Measurements from ENCODE around the gene ZDHHC6. TPM values are rescaled to one million over a fixed set of nuclear protein-coding genes. Genes with fewer than 3 reads are reported as not detected.

The ZDHHC6 gene
- total and polyA plus RNA-seq, 3 experiments from 2014 or later, result 48.3 to 56.4 (median 49.3) TPM

DNA sequence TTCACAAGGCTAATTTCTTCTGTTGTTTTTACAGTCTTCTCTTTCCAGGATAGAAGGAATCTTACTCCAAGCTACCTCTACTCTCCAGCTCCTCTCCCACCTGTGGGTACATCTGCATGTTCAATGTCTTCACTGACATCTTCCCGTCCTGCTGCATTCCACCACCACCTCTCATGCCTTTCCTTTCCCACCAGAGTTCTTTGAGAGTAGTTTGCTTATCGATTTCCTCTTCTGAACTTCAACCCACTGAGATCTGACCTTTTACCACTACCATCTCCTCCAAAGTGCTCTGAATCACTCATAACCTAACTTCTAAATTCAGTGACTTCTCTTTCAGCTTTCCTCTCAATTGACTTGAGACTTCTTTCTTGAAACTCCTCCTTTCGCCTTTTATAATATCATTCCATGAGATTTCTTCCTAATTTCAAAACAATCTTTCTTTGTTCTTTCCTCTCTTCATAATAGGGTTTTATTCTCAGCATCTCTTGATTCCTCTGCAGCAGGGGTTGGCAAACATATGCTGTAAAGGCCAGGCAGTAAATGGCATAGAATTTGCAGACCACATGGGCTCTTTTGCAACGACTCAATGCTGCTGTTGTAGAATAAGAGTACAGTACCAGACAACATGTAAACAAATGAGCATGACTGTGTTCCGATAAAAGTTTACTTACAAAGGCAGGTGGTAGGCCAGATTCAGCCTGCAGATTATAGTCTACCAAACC is 50.7 kb downstream of the ZDHHC6 start:
- peaks cover 33% of the 10 kb centered on the region for H3K36me3 ChIP-seq (ENCODE audit: insufficient read depth, low read length)
- Mint-ChIP-seq H3K36me3 (peaks cover 5 to 27% (median 9%) of the 10 kb centered on the region in 3 donors), H3K4me3 (no peak overlapping the region), H3K27me3 (no peaks in the 10 kb centered on the region), H3K9me3 (no peaks in the 10 kb centered on the region), H3K27ac (no peak overlapping the region), H3K4me1 (peaks cover 17 to 23% (median 18%) of the 10 kb centered on the region in 3 donors)
- H3K4me1 ChIP-seq (ENCODE audit: insufficient read depth, low read length), result no peaks in the 10 kb centered on the region
- POLR2A ChIA-PET, result no interaction called here
- no peak overlapping the region for H3K4me3 ChIP-seq (ENCODE audit: low read length)
- H3K27me3 ChIP-seq (ENCODE audit: insufficient read depth, low read length, poor library complexity, severe bottlenecking), result no peaks in the 10 kb centered on the region
- H3K9me3 ChIP-seq (ENCODE audit: low read length), result no peaks in the 10 kb centered on the region
- DNase-seq, result no peak
- CTCF ChIA-PET, result no interaction called here
- H3K27ac ChIP-seq (ENCODE audit: low read depth, low read length), result no peak overlapping the region

DNA sequence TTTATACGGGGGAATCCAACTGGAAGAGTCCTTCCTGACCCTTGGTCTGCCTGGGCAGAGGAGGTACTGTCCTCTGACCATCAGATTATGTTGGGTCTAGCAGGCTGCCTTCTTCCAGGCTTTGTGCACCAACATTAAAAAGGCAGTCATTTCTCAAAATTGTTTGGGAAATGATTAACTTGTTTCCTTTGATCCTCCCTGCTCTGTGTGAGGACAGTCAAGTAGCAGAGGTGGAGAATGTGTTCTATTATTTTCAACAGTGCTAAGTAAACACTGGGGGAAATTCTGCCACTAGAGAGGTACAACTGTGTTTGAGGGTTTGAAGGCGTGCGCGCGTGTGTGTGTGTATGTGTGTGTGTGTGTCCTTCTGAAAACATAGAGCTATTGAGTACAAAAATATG is 52.2 kb downstream of the ZDHHC6 start:
- Histone ChIP-seq H3K4me3 (ENCODE audit: low read length) (no peak overlapping the region), H3K36me3 (ENCODE audit: insufficient read depth, low read length) (peaks cover 25% of the 10 kb centered on the region), H3K27me3 (ENCODE audit: insufficient read depth, low read length, poor library complexity, severe bottlenecking) (no peaks in the 10 kb centered on the region), H3K9me3 (ENCODE audit: low read length) (no peaks in the 10 kb centered on the region), H3K27ac (ENCODE audit: low read depth, low read length) (no peak overlapping the region), H3K4me1 (ENCODE audit: insufficient read depth, low read length) (peaks cover 12% of the 10 kb centered on the region)
- Mint-ChIP-seq H3K27me3 (no peaks in the 10 kb centered on the region), H3K9me3 (no peaks in the 10 kb centered on the region), H3K4me1 (peaks cover 28 to 34% (median 28%) of the 10 kb centered on the region in 3 donors), H3K27ac (peak overlapping the region in 5 of 8 donors; percentile 43 to 74 (median 59)), H3K36me3 (peaks cover 0 to 15% (median 3%) of the 10 kb centered on the region in 3 donors), H3K4me3 (no peak overlapping the region)
- POLR2A ChIA-PET, result interaction anchor here (0.7 kb wide), 1 partner anchor 19 kb away, joined by 3 read pairs; no protein-coding TSS in a partner anchor
- CTCF ChIA-PET, result interaction anchor here (1.5 kb wide), 1 partner anchor 40 kb away, joined by 3 read pairs; no protein-coding TSS in a partner anchor
- DNase-seq, result no peak

DNA sequence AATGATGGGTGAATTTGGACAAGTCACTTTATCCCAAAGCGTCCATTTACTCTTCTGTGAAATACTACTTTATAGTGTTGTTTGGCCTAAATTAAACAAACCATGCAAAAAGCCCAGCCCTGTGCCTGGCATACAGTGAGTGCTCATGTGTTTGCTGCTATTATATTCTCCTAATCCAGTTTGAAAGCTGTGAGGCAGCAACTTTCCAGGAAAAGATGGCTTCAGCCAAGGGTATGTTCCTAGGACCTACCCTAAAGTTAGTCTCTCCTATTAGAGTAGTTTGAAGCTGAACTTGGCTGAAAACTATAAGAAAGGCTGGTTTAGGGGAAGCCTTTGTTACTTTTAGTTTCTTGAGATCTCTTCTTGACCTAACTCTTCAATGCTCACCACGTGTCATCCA is 52.9 kb downstream of the ZDHHC6 start:
- Mint-ChIP-seq H3K4me3 (no peak overlapping the region), H3K9me3 (no peaks in the 10 kb centered on the region), H3K36me3 (peaks cover 0 to 9% (median 2%) of the 10 kb centered on the region in 3 donors), H3K27ac (peak overlapping the region in 7 of 8 donors; percentile 7 to 74 (median 59)), H3K27me3 (no peaks in the 10 kb centered on the region), H3K4me1 (peaks cover 34 to 41% (median 35%) of the 10 kb centered on the region in 3 donors)
- DNase-seq, result no peak
- Histone ChIP-seq H3K4me3 (ENCODE audit: low read length) (no peak overlapping the region), H3K36me3 (ENCODE audit: insufficient read depth, low read length) (peaks cover 25% of the 10 kb centered on the region), H3K27me3 (ENCODE audit: insufficient read depth, low read length, poor library complexity, severe bottlenecking) (no peaks in the 10 kb centered on the region), H3K9me3 (ENCODE audit: low read length) (no peaks in the 10 kb centered on the region), H3K27ac (ENCODE audit: low read depth, low read length) (no peak overlapping the region), H3K4me1 (ENCODE audit: insufficient read depth, low read length) (peaks cover 18% of the 10 kb centered on the region)
- ChIA-PET CTCF (interaction anchor here (1.5 kb wide), 1 partner anchor 41 kb away, joined by 3 read pairs; no protein-coding TSS in a partner anchor), POLR2A (no interaction called here)

DNA sequence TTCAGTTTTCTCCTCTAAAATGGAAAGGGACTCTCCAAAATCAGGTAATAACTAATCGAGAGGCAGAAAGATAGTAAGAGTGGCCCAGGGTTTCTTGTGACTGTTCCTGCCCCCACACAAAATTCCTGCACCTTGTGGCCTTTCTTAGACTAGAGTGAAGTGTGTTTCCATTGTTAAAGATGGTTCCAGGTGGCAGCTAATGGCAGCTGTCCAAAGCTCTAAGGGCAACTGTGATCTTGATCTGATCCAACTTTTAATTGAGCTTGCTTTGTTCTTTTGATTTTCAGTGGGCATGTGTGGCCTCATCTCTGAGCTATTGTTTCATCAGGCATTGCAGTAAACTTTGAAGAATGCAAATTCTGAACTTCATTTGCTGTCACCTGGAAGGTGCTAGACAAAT is 53.4 kb downstream of the ZDHHC6 start:
- H3K36me3 ChIP-seq (ENCODE audit: insufficient read depth, low read length), result peaks cover 25% of the 10 kb centered on the region
- Mint-ChIP-seq H3K9me3 (no peaks in the 10 kb centered on the region), H3K4me3 (no peak overlapping the region), H3K27me3 (no peaks in the 10 kb centered on the region), H3K4me1 (peaks cover 39 to 46% (median 40%) of the 10 kb centered on the region in 3 donors), H3K27ac (peak overlapping the region in 4 of 8 donors; percentile 6 to 67 (median 54)), H3K36me3 (peaks cover 0 to 4% (median 2%) of the 10 kb centered on the region in 3 donors)
- peaks cover 22% of the 10 kb centered on the region for H3K4me1 ChIP-seq (ENCODE audit: insufficient read depth, low read length)
- POLR2A ChIA-PET, result no interaction called here
- no peak for DNase-seq
- H3K27ac ChIP-seq (ENCODE audit: low read depth, low read length), result no peak overlapping the region
- no peak overlapping the region for H3K4me3 ChIP-seq (ENCODE audit: low read length)
- H3K9me3 ChIP-seq (ENCODE audit: low read length), result no peaks in the 10 kb centered on the region
- CTCF ChIA-PET, result interaction anchor here (1.5 kb wide), 1 partner anchor 42 kb away, joined by 3 read pairs; no protein-coding TSS in a partner anchor
- H3K27me3 ChIP-seq (ENCODE audit: insufficient read depth, low read length, poor library complexity, severe bottlenecking), result no peaks in the 10 kb centered on the region

DNA sequence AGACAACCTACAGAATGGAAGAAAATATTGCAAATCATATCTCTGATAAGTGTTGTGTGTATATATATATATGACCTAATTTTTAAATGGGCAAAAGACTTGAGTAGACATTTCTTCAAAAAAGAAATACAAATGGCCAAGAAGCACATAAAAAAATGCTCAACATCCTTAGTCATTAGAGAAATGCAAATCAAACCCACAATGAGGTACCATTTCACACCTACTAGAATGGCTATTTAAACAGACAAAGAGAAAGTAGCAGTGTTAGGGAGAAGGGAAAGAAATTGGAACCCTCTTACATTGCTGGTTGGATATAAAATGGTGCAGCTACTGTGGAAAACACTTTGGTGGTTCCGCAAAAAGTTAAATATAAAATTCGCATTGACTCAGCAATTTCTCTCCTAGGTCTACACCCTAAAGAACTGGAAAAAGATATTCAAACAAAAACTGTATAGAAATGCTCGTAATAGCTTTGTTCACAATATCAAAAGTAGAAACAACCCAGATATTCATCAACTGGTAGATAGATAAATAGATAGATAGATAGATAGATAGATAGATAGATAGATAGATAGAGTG is 56.5 kb downstream of the ZDHHC6 start:
- ChIA-PET POLR2A (interaction anchor here (1.3 kb wide), 1 partner anchor 15 kb away, joined by 7 read pairs; no protein-coding TSS in a partner anchor), CTCF (interaction anchor here (2.1 kb wide), 1 partner anchor 19 kb away, joined by 7 read pairs; no protein-coding TSS in a partner anchor)
- H3K4me1 ChIP-seq (ENCODE audit: insufficient read depth, low read length), result peaks cover 34% of the 10 kb centered on the region
- H3K27me3 Mint-ChIP-seq, result no peaks in the 10 kb centered on the region
- peaks cover 3% of the 10 kb centered on the region for H3K36me3 ChIP-seq (ENCODE audit: insufficient read depth, low read length)
- peak overlapping the region in 1 of 7 donors; percentile 23 for H3K4me3 Mint-ChIP-seq
- H3K4me3 ChIP-seq (ENCODE audit: low read length), result no peak overlapping the region
- no peaks in the 10 kb centered on the region for H3K9me3 ChIP-seq (ENCODE audit: low read length)
- H3K27ac Mint-ChIP-seq, result peak overlapping the region; percentile 26 to 98 (median 71)
- peaks cover 0 to 9% (median 2%) of the 10 kb centered on the region in 3 donors for H3K36me3 Mint-ChIP-seq
- H3K27me3 ChIP-seq (ENCODE audit: insufficient read depth, low read length, poor library complexity, severe bottlenecking), result no peaks in the 10 kb centered on the region
- no peak overlapping the region for H3K27ac ChIP-seq (ENCODE audit: low read depth, low read length)
- no peaks in the 10 kb centered on the region for H3K9me3 Mint-ChIP-seq
- H3K4me1 Mint-ChIP-seq, result peaks cover 62 to 74% (median 69%) of the 10 kb centered on the region in 3 donors
- DNase-seq, result no peak

DNA sequence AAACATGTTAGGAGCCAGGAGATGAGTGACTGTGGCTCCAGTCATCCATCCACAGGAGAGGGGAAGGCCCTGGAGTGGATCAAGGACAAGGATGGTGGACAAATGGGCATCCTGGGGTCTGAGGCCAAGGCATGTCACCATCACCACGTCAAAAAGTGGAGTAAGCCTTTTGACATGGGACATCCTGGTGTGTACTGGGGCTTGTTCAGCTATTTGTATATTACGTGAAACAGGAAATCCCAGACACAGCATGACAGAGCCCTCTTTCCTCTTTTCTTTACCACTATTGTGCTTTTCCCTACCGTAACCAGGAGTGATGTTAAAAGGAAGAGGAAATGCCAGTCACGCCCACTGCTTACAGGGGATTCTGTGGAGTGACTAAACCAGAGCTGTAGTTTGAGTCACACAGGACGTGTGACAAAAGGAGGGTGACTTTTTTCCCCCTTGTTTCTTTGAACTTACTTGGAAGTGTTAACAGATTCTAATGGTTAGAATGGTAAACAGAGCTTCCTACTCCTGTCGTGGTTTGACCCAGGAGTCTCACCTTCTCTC is 57.4 kb downstream of the ZDHHC6 start:
- peak in 4 of 5 donors; percentile 18 to 70 (median 58) for DNase-seq
- Histone ChIP-seq H3K4me1 (ENCODE audit: insufficient read depth, low read length) (peaks cover 40% of the 10 kb centered on the region), H3K9me3 (ENCODE audit: low read length) (no peaks in the 10 kb centered on the region), H3K36me3 (ENCODE audit: insufficient read depth, low read length) (no peaks in the 10 kb centered on the region), H3K27me3 (ENCODE audit: insufficient read depth, low read length, poor library complexity, severe bottlenecking) (no peaks in the 10 kb centered on the region), H3K27ac (ENCODE audit: low read depth, low read length) (peak overlapping the region; percentile 64), H3K4me3 (ENCODE audit: low read length) (peak overlapping the region; percentile 5)
- Mint-ChIP-seq H3K36me3 (peaks cover 0 to 11% (median 4%) of the 10 kb centered on the region in 3 donors), H3K4me3 (peak overlapping the region in 6 of 7 donors; percentile 25 to 61 (median 46)), H3K9me3 (no peaks in the 10 kb centered on the region), H3K27me3 (no peaks in the 10 kb centered on the region), H3K4me1 (peaks cover 68 to 80% (median 78%) of the 10 kb centered on the region in 3 donors), H3K27ac (peak overlapping the region; percentile 39 to 98 (median 93))
- CTCF ChIA-PET, result interaction anchor here (0.8 to 2.1 kb wide), 3 partner anchors 12 to 18 kb away, joined by 3 to 7 read pairs (median 5); partner anchors contain the start of gene ACSL5
- POLR2A ChIA-PET, result interaction anchor here (0.6 to 1.3 kb wide), 3 partner anchors 14 to 68 kb away, joined by 3 to 7 read pairs (median 3); no protein-coding TSS in a partner anchor

DNA sequence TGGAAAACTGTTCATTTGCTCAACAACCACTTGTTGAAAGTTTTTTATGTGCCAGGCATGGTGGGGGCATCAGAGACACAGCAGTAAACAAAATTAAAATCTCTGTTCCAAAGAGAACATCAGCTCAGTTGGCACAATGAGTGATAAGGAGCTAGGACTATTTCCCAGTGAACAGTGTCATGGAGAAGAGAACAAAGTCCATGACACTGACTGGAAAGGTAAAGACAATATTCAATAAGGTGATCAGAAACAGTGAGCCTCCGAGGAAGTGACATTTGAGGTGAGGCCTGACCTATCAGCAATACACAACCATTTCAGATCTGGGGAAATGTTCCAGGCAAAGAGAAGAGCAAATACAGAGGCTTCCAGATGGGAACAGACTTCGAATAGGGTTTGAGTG is 58.2 kb downstream of the ZDHHC6 start:
- Mint-ChIP-seq H3K4me1 (peaks cover 69 to 84% (median 83%) of the 10 kb centered on the region in 3 donors), H3K36me3 (peaks cover 0 to 14% (median 3%) of the 10 kb centered on the region in 3 donors)
- CTCF ChIA-PET, result interaction anchor here (0.8 to 2.1 kb wide), 3 partner anchors 14 to 17 kb away, joined by 3 to 7 read pairs (median 5); partner anchors contain the start of gene ACSL5

More for the DNA sequence above, 58.2 kb downstream of the ZDHHC6 start:
- Mint-ChIP-seq H3K27ac (peak overlapping the region; percentile 39 to 98 (median 93)), H3K27me3 (no peaks in the 10 kb centered on the region), H3K9me3 (no peaks in the 10 kb centered on the region), H3K4me3 (peak overlapping the region in 1 of 7 donors; percentile 1)
- H3K4me3 ChIP-seq (ENCODE audit: low read length), result no peak overlapping the region
- no peak overlapping the region for H3K27ac ChIP-seq (ENCODE audit: low read depth, low read length)
- H3K36me3 ChIP-seq (ENCODE audit: insufficient read depth, low read length), result no peaks in the 10 kb centered on the region
- no peaks in the 10 kb centered on the region for H3K27me3 ChIP-seq (ENCODE audit: insufficient read depth, low read length, poor library complexity, severe bottlenecking)
- POLR2A ChIA-PET, result no interaction called here
- H3K9me3 ChIP-seq (ENCODE audit: low read length), result no peaks in the 10 kb centered on the region
- no peak for DNase-seq
- H3K4me1 ChIP-seq (ENCODE audit: insufficient read depth, low read length), result peaks cover 43% of the 10 kb centered on the region

Measured in CD8-positive, alpha-beta memory T cell (primary cell).